ENCODE results near the gene SCAF4.
A peak's percentile ranks its signal among the peaks of the same experiment; 100 is the strongest.

The SCAF4 gene

DNA sequence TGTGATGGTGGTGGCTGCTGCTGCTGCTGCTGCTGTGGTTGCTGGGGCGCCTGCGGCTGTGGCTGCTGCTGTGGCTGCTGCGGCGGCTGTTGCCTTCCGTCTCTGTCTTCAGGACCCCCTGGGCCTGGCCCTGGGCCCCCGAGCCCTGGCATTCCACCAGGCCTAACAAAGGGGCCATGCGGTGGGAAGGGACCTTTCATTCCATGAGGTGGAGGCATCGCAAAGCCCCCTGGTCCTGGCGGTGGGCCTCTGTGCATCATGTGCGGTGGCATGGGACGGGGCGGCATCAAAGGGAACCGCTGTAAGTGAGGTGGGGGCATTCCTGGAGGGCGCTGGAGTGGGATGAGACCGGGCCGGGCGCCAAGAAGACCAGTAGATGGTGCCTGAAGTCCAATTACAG, 60.0 kb downstream of the SCAF4 start:
- no peak overlapping the region for H3K9ac ChIP-seq (ENCODE audit: low read depth, low read length)
- H3K36me3 ChIP-seq (ENCODE audit: insufficient read depth, low read length), result peaks cover 62% of the 10 kb centered on the region
- TF ChIP-seq EZH2 (IDR thresholded peaks at IDR 0.05; ENCODE audit: borderline replicate concordance, low read depth, low read length, severe bottlenecking) (no peak), CTCF (IDR thresholded peaks at IDR 0.05; ENCODE audit: borderline replicate concordance, extremely low read depth, low read length, poor library complexity, severe bottlenecking) (no peak)

DNA sequence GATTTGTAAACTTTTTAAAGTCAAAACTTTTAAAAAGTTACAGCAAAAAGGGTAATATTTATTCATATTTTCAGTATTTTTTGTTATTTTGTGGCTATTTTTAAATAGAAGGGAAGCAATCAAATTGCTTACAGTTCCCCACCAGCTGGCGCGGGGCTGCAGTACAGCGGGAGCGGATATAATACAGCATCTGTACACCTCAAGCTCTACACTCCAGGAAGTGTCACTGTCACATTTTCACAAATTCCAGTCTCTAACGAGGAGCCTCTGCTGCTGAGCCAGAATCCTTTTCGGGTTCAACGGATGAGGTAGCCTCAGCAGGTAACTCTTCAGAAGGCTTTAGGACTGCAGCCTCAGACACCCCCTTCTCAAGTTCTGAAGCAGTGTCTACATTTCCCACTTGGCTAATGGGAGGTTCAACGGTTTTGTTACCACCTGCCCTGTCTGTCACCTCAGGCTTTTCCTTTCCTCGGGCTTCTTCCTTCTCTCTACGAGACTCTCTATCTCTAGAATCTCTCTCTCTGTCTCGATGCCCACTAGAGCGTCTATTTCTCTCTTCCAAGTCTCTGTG, 60.7 kb downstream of the SCAF4 start:
- peaks cover 10% of the 10 kb centered on the region; the same call in 1 of the 2 replicates for H3K4me1 ChIP-seq (ENCODE audit: insufficient read depth, low read length)
- H3K79me2 ChIP-seq (ENCODE audit: insufficient read depth, low read length), result peaks cover 2% of the 10 kb centered on the region; the same call in 1 of the 2 replicates
- ATAC-seq (ENCODE audit: insufficient read depth, low read depth) (peak; percentile 17; the same call in 1 of the 3 replicates), DNase-seq (no peak)
- no peak overlapping the region for H3K4me3 ChIP-seq (ENCODE audit: low read depth in 1 of 2, low read length in 2 of 2)
- H2AFZ ChIP-seq (ENCODE audit: low read depth, low read length), result no peak overlapping the region
- TF ChIP-seq CTCF (IDR thresholded peaks at IDR 0.05; ENCODE audit: borderline replicate concordance, extremely low read depth, low read length, poor library complexity, severe bottlenecking), result no peak
- no peak for TF ChIP-seq EZH2 (IDR thresholded peaks at IDR 0.05; ENCODE audit: borderline replicate concordance, low read depth, low read length, severe bottlenecking)
- no peaks in the 10 kb centered on the region for H3K27me3 ChIP-seq (ENCODE audit: insufficient read depth, low read length, poor library complexity)
- H3K4me2 ChIP-seq (ENCODE audit: insufficient read depth, low read length), result no peak overlapping the region
- H3K36me3 ChIP-seq (ENCODE audit: insufficient read depth, low read length), result peaks cover 69% of the 10 kb centered on the region
- H4K20me1 ChIP-seq (ENCODE audit: insufficient read depth, low read length), result peaks cover 9% of the 10 kb centered on the region; the same call in 1 of the 2 replicates
- H3K9ac ChIP-seq (ENCODE audit: low read depth, low read length), result no peak overlapping the region
- no peak overlapping the region for H3K27ac ChIP-seq (ENCODE audit: low read length)
- no peaks in the 10 kb centered on the region for H3K9me3 ChIP-seq (ENCODE audit: insufficient read depth, low read length, severe bottlenecking)

More for the DNA sequence above, 60.0 kb downstream of the SCAF4 start:
- Histone ChIP-seq H3K27ac (ENCODE audit: low read length) (no peak overlapping the region), H3K27me3 (ENCODE audit: insufficient read depth, low read length, poor library complexity) (no peaks in the 10 kb centered on the region), H2AFZ (ENCODE audit: low read depth, low read length) (no peak overlapping the region), H3K4me1 (ENCODE audit: insufficient read depth, low read length) (peaks cover 5% of the 10 kb centered on the region; the same call in 1 of the 2 replicates), H3K9me3 (ENCODE audit: insufficient read depth, low read length, severe bottlenecking) (no peaks in the 10 kb centered on the region), H3K4me2 (ENCODE audit: insufficient read depth, low read length) (no peak overlapping the region), H3K79me2 (ENCODE audit: insufficient read depth, low read length) (no peaks in the 10 kb centered on the region; the same call in 1 of the 2 replicates), H4K20me1 (ENCODE audit: insufficient read depth, low read length) (peaks cover 6% of the 10 kb centered on the region; the same call in 1 of the 2 replicates), H3K4me3 (ENCODE audit: low read depth in 1 of 2, low read length in 2 of 2) (no peak overlapping the region)
- no peak for DNase-seq
- ATAC-seq (ENCODE audit: insufficient read depth, low read depth), result 0 out of 3 replicates have a peak, but pooled peaks have one; percentile 25

DNA sequence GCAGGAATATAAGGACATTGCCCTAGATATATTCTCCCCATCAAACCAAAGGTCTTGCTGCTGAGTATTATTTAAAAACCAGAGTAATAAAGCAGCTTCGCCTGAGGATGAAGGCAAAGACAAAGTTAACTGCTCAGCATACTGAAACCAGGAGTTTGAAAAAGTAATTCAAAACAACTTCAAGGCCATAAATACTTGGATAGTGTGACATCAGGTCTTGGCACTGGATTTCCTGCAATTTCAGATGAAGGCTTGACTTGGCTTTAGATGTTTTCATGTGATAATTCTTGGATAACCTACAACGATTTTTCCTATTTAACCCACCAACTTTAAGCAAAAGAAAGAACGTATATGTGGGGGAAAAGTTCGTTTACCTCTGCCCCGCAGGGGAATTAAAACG, 61.8 kb downstream of the SCAF4 start:
- TF ChIP-seq EZH2 (IDR thresholded peaks at IDR 0.05; ENCODE audit: borderline replicate concordance, low read depth, low read length, severe bottlenecking) (no peak), CTCF (IDR thresholded peaks at IDR 0.05; ENCODE audit: borderline replicate concordance, extremely low read depth, low read length, poor library complexity, severe bottlenecking) (no peak)
- no peak overlapping the region for H3K4me3 ChIP-seq (ENCODE audit: low read depth in 1 of 2, low read length in 2 of 2)
- no peaks in the 10 kb centered on the region for H3K27me3 ChIP-seq (ENCODE audit: insufficient read depth, low read length, poor library complexity)
- peaks cover 13% of the 10 kb centered on the region for H3K79me2 ChIP-seq (ENCODE audit: insufficient read depth, low read length)
- no peak overlapping the region for H3K9ac ChIP-seq (ENCODE audit: low read depth, low read length)
- no peak overlapping the region for H3K27ac ChIP-seq (ENCODE audit: low read length)
- H3K9me3 ChIP-seq (ENCODE audit: insufficient read depth, low read length, severe bottlenecking), result no peaks in the 10 kb centered on the region
- peaks cover 16% of the 10 kb centered on the region for H3K4me1 ChIP-seq (ENCODE audit: insufficient read depth, low read length)
- no peak for DNase-seq
- H3K36me3 ChIP-seq (ENCODE audit: insufficient read depth, low read length), result peaks cover 77% of the 10 kb centered on the region
- H3K4me2 ChIP-seq (ENCODE audit: insufficient read depth, low read length), result no peak overlapping the region
- H4K20me1 ChIP-seq (ENCODE audit: insufficient read depth, low read length), result peaks cover 16% of the 10 kb centered on the region; the same call in 1 of the 2 replicates
- no peak overlapping the region for H2AFZ ChIP-seq (ENCODE audit: low read depth, low read length)
- no peak for ATAC-seq (ENCODE audit: insufficient read depth, low read depth)
